Panc1 (cell line): ENCODE data around the gene HAPLN1.

Experiments used
- CTCF ChIP-seq: fragments of 450-650 bp; IDR thresholded peaks from 2 replicates; pipeline ENCODE4 v1.5.1; 2017; ENCODE audit warnings: mild to moderate bottlenecking
- POLR2AphosphoS5 ChIP-seq: IDR thresholded peaks from 2 replicates; pipeline ENCODE4 v1.6.1; 2012; ENCODE audit warnings: mild to moderate bottlenecking, low read depth, low read length, moderate library complexity
- SIN3A ChIP-seq: IDR thresholded peaks from 2 replicates; pipeline ENCODE4 v1.6.1; 2012; ENCODE audit warnings: low read depth, mild to moderate bottlenecking, low read length, moderate library complexity, borderline replicate concordance; ENCODE audit not compliant: insufficient read depth

GRCh38 chr5:83687124-83687619 is 33.5 kb downstream of the HAPLN1 start:
- no peak for TF ChIP-seq CTCF
- TF ChIP-seq POLR2AphosphoS5 = no peak
- no peak for TF ChIP-seq SIN3A
